Astrocyte of the cerebellum (primary cell): Measurements from ENCODE around the gene TSPAN32.

Source experiments
- DNase-seq: peaks from one replicate; pipeline ENCODE4 v3.0.0-alpha.2; 2011; ENCODE audit warnings: low read depth
- H3K4me3 ChIP-seq: 2 replicates; pipeline ENCODE4 v1.5.1; 2011; ENCODE audit warnings: mild to moderate bottlenecking, low read depth, low read length, moderate library complexity
- CTCF ChIP-seq: IDR thresholded peaks from 2 replicates; pipeline ENCODE4 v1.5.1; 2012; ENCODE audit warnings: low read length, low read depth, moderate library complexity, mild to moderate bottlenecking; ENCODE audit errors: missing control alignments
- in situ Hi-C: cut with HindIII; loops from 2 replicates; pipeline ENCODE4 v1.10.0; 2017; ENCODE audit warnings: low sequenced_read_pairs

TSPAN32 gene

GRCh38 chr11:2267851-2268728 is 33.7 kb upstream of the TSPAN32 start:
- TF ChIP-seq CTCF = no peak
- DNase-seq = no peak

GRCh38 chr11:2268729-2269600 is 32.8 kb upstream of the TSPAN32 start:
- DNase-seq = no peak
- no peak for TF ChIP-seq CTCF
- in situ Hi-C loops = loop anchor here (5.0 kb wide), 1 partner anchor 73 kb away; no protein-coding TSS in a partner anchor
- no peak overlapping the region for H3K4me3 ChIP-seq

More at GRCh38 chr11:2267851-2268728, 33.7 kb upstream of the TSPAN32 start:
- in situ Hi-C loops = loop anchor here (5.0 kb wide), 1 partner anchor 74 kb away; no protein-coding TSS in a partner anchor
- no peak overlapping the region for H3K4me3 ChIP-seq

- TF ChIP-seq CTCF = no peak
- no peak overlapping the region for H3K4me3 ChIP-seq
- in situ Hi-C loops = loop anchor here (5.0 kb wide), 1 partner anchor 73 kb away; no protein-coding TSS in a partner anchor
- no peak for DNase-seq
Measured at GRCh38 chr11:2269601-2270321, 32.1 kb upstream of the TSPAN32 start.

GRCh38 chr11:2270322-2271076 is 31.3 kb upstream of the TSPAN32 start, which contains the start of gene ASCL2:
Gene ASCL2 (minus strand): TSS chr11:2270588. CDS start chr11:2270332, 256 bp downstream.
- in situ Hi-C loops = no loop called here
- no peak for TF ChIP-seq CTCF
- H3K4me3 ChIP-seq = no peak within 1 kb of the TSS
- DNase-seq = no peak

- DNase-seq = no peak
- H3K4me3 ChIP-seq = no peak overlapping the region
- in situ Hi-C loops = no loop called here
- no peak for TF ChIP-seq CTCF
Measured at GRCh38 chr11:2271077-2271326, 30.8 kb upstream of the TSPAN32 start.
